HCT116 (cell line): ENCODE measurements around the gene CTNND1. TPM values are rescaled to one million over a fixed set of nuclear protein-coding genes. Genes with fewer than 3 reads are reported as not detected.
A peak's percentile ranks its signal among the peaks of the same experiment; 100 is the strongest.

Source experiments
- ATAC-seq: fragments of 200-7000 bp; cut with Tn5 transposase; 2 replicates; pipeline ENCODE4 v1.9.1; 2020; ENCODE audit warnings: mild to moderate bottlenecking, moderate library complexity
- BruUV-seq: library from RNA; stranded (reverse); fragments of 400-500 nt; replicated peaks from 2 replicates; lab custom pipeline; 2021; lab: Mats Ljungman, UMichigan
- CTCF ChIA-PET: fragments of 300-600 bp; sonication (Branson Sonifier 250); formaldehyde crosslinking; loops from one replicate; lab custom pipeline; 2021; ENCODE audit warnings: antibody characterized with exemption; lab: Charles Lee
- POLR2A ChIA-PET: fragments of 300-600, 350-600 bp; sonication (Branson Sonifier 250); formaldehyde crosslinking; loops from one replicate; lab custom pipeline; 2021; ENCODE audit warnings: antibody characterized with exemption; lab: Charles Lee
- RAD21 ChIA-PET, 2 experiments: fragments of 300-600 bp; sonication (Branson Sonifier 250); formaldehyde crosslinking; loops; one replicate each; lab custom pipeline; 2023; ENCODE audit warnings: low total read pairs in 2 of 2; ENCODE audit not compliant: uncharacterized antibody in 2 of 2, unreplicated experiment in 2 of 2, low non-redundant PET in 1 of 2; lab: Charles Lee
- DNase-seq: peaks from one replicate; pipeline ENCODE4 v3.0.0-alpha.2; 2010; ENCODE audit warnings: low read depth, low spot score
- H2AFZ ChIP-seq: fragments of 200-600 bp; shearing (Covaris generic), sonication (generic); 2 replicates; pipeline ENCODE4 v1.6.1; 2017; ENCODE audit warnings: low read depth, mixed run types, mixed read lengths, antibody characterized with exemption, low read length; ENCODE audit not compliant: poor library complexity, severe bottlenecking
- H3K27ac ChIP-seq: 2 replicates; pipeline ENCODE4 v1.5.1; 2012; ENCODE audit warnings: low read depth, low read length
- H3K27me3 ChIP-seq: fragments of 200-600 bp; sonication (generic); 2 replicates; pipeline ENCODE4 v1.6.1; 2016; ENCODE audit warnings: mixed run types, low read length, mixed read lengths; ENCODE audit not compliant: insufficient read depth
- H3K36me3 ChIP-seq, 2 experiments: fragments of 200-500 bp in 1 of 2; fragments of 200-600 bp in 1 of 2; sonication (Bioruptor generic) in 1 of 2; sonication (generic) in 1 of 2; 2 replicates each; pipeline versions ENCODE4 v1.5.1 to v1.6.1; 2014 to 2016; ENCODE audit warnings: low read length in 2 of 2, inconsistent platforms in 1 of 2, mixed read lengths in 1 of 2, mixed run types in 1 of 2; ENCODE audit not compliant: insufficient read depth in 2 of 2, control insufficient read depth in 1 of 2
- H3K4me1 ChIP-seq, 2 experiments: fragments of 200-600 bp in 1 of 2; sonication (generic) in 1 of 2; 2 replicates each; pipeline versions ENCODE4 v1.5.1 to v1.6.1; 2012 to 2017; ENCODE audit warnings: low read length in 2 of 2, inconsistent platforms in 1 of 2, mild to moderate bottlenecking in 1 of 2, mixed read lengths in 1 of 2, mixed run types in 1 of 2, moderate library complexity in 1 of 2; ENCODE audit not compliant: insufficient read depth in 2 of 2, control insufficient read depth in 1 of 2
- H3K4me2 ChIP-seq: fragments of 200-600 bp; sonication (generic); 2 replicates; pipeline ENCODE4 v1.6.1; 2017; ENCODE audit warnings: mixed run types, low read length, mixed read lengths
- H3K4me3 ChIP-seq, 2 experiments: fragments of 200-600 bp in 1 of 2; sonication (generic) in 1 of 2; replicated peaks in 1 of 2; 2 replicates each; pipeline ENCODE4 v1.5.1; 2011 to 2016; ENCODE audit warnings: low read length in 2 of 2, control low read depth in 1 of 2, low read depth in 1 of 2, mild to moderate bottlenecking in 1 of 2, mixed read lengths in 1 of 2, mixed run types in 1 of 2
- H3K79me2 ChIP-seq: fragments of 200-600 bp; sonication (generic); 2 replicates; pipeline ENCODE4 v1.6.1; 2017; ENCODE audit warnings: mild to moderate bottlenecking, mixed run types, low read length, moderate library complexity, mixed read lengths; ENCODE audit not compliant: insufficient read depth
- H3K9ac ChIP-seq: fragments of 200-600 bp; sonication (generic); 2 replicates; pipeline ENCODE4 v1.6.1; 2016; ENCODE audit warnings: low read length, mixed read lengths
- H3K9me2 ChIP-seq: fragments of 200-600 bp; sonication (generic), shearing (Covaris generic); 2 replicates; pipeline ENCODE4 v1.6.1; 2017; ENCODE audit warnings: mixed run types, mild to moderate bottlenecking, moderate library complexity; ENCODE audit not compliant: insufficient read depth
- H3K9me3 ChIP-seq, 2 experiments: fragments of 200-500 bp in 1 of 2; fragments of 200-600 bp in 1 of 2; sonication (Bioruptor generic) in 1 of 2; sonication (generic) in 1 of 2; 2 replicates each; pipeline ENCODE4 v1.6.1; 2014 to 2017; ENCODE audit warnings: low read length in 2 of 2, mixed read lengths in 2 of 2, inconsistent platforms in 1 of 2, low read depth in 1 of 2, mild to moderate bottlenecking in 1 of 2, mixed run types in 1 of 2, moderate library complexity in 1 of 2; ENCODE audit not compliant: control insufficient read depth in 1 of 2, insufficient read depth in 1 of 2
- H4K20me1 ChIP-seq: fragments of 200-600 bp; sonication (generic), shearing (Covaris generic); 2 replicates; pipeline ENCODE4 v1.6.1; 2017; ENCODE audit warnings: mixed run types, mild to moderate bottlenecking, moderate library complexity; ENCODE audit not compliant: insufficient read depth
- CBX3 ChIP-seq: IDR thresholded peaks from 2 replicates; pipeline ENCODE4 v1.6.1; 2012; ENCODE audit warnings: low read depth
- CEBPB ChIP-seq: IDR thresholded peaks from 2 replicates; pipeline ENCODE4 v1.6.1; 2012; ENCODE audit warnings: low read depth
- EGR1 ChIP-seq: IDR thresholded peaks from 2 replicates; pipeline ENCODE4 v1.6.1; 2012; ENCODE audit warnings: low read depth
- ELF1 ChIP-seq: IDR thresholded peaks from 2 replicates; pipeline ENCODE4 v1.6.1; 2012; ENCODE audit warnings: low read depth, borderline replicate concordance
- EZH2 ChIP-seq: fragments of 200-600 bp; sonication (generic); IDR thresholded peaks from 2 replicates; pipeline ENCODE4 v1.6.1; 2017; ENCODE audit warnings: antibody characterized with exemption, mixed run types
- EZH2phosphoT487 ChIP-seq: fragments of 200-600 bp; IDR thresholded peaks from 2 replicates; pipeline ENCODE4 v1.6.1; 2018; ENCODE audit warnings: antibody characterized with exemption, borderline replicate concordance
- JUND ChIP-seq: IDR thresholded peaks from 2 replicates; pipeline ENCODE4 v1.6.1; 2012
- POLR2A ChIP-seq: IDR thresholded peaks from 2 replicates; pipeline ENCODE4 v1.7.0; 2011; ENCODE audit warnings: borderline replicate concordance; ENCODE audit not compliant: insufficient read depth, insufficient read length; ENCODE audit errors: extremely low read depth
- POLR2AphosphoS5 ChIP-seq: IDR thresholded peaks from 2 replicates; pipeline ENCODE4 v1.6.1; 2011; ENCODE audit warnings: mild to moderate bottlenecking, low read depth, low read length, moderate library complexity
- RAD21 ChIP-seq: IDR thresholded peaks from 2 replicates; pipeline ENCODE4 v1.6.1; 2012; ENCODE audit warnings: low read depth, mild to moderate bottlenecking
- SIN3A ChIP-seq: IDR thresholded peaks from 2 replicates; pipeline ENCODE4 v1.6.1; 2012; ENCODE audit warnings: low read depth
- SRF ChIP-seq: IDR thresholded peaks from 2 replicates; pipeline ENCODE4 v1.6.1; 2012; ENCODE audit warnings: low read depth
- TCF7L2 ChIP-seq: IDR thresholded peaks from 2 replicates; pipeline ENCODE4 v1.7.0; 2011; ENCODE audit warnings: borderline replicate concordance, inconsistent platforms; ENCODE audit not compliant: insufficient read depth, insufficient read length; ENCODE audit errors: extremely low read depth
- YY1 ChIP-seq: IDR thresholded peaks from 2 replicates; pipeline ENCODE4 v1.6.1; 2011; ENCODE audit warnings: low read length, low read depth, moderate library complexity, mild to moderate bottlenecking; ENCODE audit not compliant: insufficient replicate concordance; ENCODE audit errors: extremely low read depth
- ZFX ChIP-seq: fragments of 450-650 bp; IDR thresholded peaks from 2 replicates; pipeline ENCODE4 v1.6.1; 2017
- intact Hi-C: fragments of 100-400 bp; cut with micrococcal nuclease; formaldehyde crosslinking; loops from 2 replicates; pipeline ENCODE4 v1.10.0; 2022
- total RNA-seq: library from RNA; stranded (reverse); gene quantifications from one replicate; pipeline ENCODE4 v1.2.1, GENCODE V29; 2021; ENCODE audit not compliant: unreplicated experiment
- TF ChIP-seq, protein P1 (sequence below): IDR thresholded peaks from 2 replicates; pipeline ENCODE4 v1.6.1; 2011; ENCODE audit warnings: mild to moderate bottlenecking, low read length, moderate library complexity; ENCODE audit not compliant: insufficient replicate concordance; ENCODE audit errors: extremely low read depth
- TF ChIP-seq, protein P2 (sequence below): IDR thresholded peaks from 2 replicates; pipeline ENCODE4 v1.6.1; 2012
- TF ChIP-seq, protein P3 (sequence below): IDR thresholded peaks from 2 replicates; pipeline ENCODE4 v1.6.1; 2012; ENCODE audit warnings: low read depth
- TF ChIP-seq, protein P4 (sequence below), 3 experiments: fragments of 200-600 bp in 1 of 3; sonication (generic) in 1 of 3; IDR thresholded peaks in 2 of 3; conservative IDR thresholded peaks in 1 of 3; 2 replicates each; pipeline ENCODE4 v1.5.1; 2012 to 2017; ENCODE audit warnings: low read depth in 2 of 3, low read length in 2 of 3, antibody characterized with exemption in 1 of 3, borderline replicate concordance in 1 of 3, control low read depth in 1 of 3, mild to moderate bottlenecking in 1 of 3, mixed read lengths in 1 of 3, mixed run types in 1 of 3, moderate library complexity in 1 of 3; ENCODE audit not compliant: insufficient read depth in 1 of 3
- TF ChIP-seq, protein P5 (sequence below): IDR thresholded peaks from 2 replicates; pipeline ENCODE4 v1.6.1; 2012

CTNND1 gene
- total RNA-seq, 1 experiment from 2014 or later = 157 TPM

DNA sequence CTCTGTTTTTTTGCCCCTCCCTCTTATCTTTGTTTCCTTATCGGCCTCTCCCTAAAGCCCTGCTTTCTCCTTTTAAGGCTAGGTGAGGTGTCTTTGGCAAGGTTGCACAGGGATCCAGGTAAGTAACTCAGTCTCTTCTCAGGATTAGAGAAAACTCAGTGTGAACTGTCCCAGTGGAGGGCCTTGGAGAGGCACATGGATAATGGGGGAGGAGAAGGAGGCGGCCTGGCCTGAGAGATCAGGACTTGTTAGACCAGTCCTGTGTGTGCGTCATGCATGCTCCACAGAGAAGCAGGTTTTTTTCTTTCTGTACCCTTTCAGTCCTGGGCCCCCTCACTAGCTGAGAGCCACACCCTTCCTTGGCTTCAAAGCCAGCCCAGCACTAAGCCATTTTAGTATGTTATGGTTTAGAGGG, 19.9 kb downstream of the CTNND1 start:
- DNase-seq (peak; percentile 93), ATAC-seq (peak; percentile 72)
- Histone ChIP-seq H3K79me2 (peaks cover 100% of the 10 kb centered on the region), H3K9me3 (no peaks in the 10 kb centered on the region), H3K4me1 (peaks cover 82 to 100% of the 10 kb centered on the region in 2 experiments), H3K27ac (peak overlapping the region; percentile 89), H2AFZ (no peak overlapping the region), H3K9ac (peak overlapping the region; percentile 69), H3K4me2 (peak overlapping the region; percentile 72), H3K27me3 (no peaks in the 10 kb centered on the region), H3K9me2 (no peaks in the 10 kb centered on the region), H4K20me1 (no peaks in the 10 kb centered on the region; the same call in 1 of the 2 replicates), H3K36me3 (no peaks in the 10 kb centered on the region), H3K4me3 (peak overlapping the region; percentile 15 to 47)
- POLR2A ChIA-PET = interaction anchor here (0.7 to 2.5 kb wide), 4 partner anchors 13 to 75 kb away, joined by 3 to 14 read pairs (median 4); partner anchors contain the start of gene CTNND1
- intact Hi-C loops = loop anchor here (1.0 kb wide), 1 partner anchor 18 kb away; no protein-coding TSS in a partner anchor
- BruUV-seq = no TSS peak
- RAD21 ChIA-PET = no interaction called here
- CTCF ChIA-PET = interaction anchor here (1.3 kb wide), 1 partner anchor 19 kb away, joined by 4 read pairs; no protein-coding TSS in a partner anchor
- TF ChIP-seq SRF (peak; percentile 98), POLR2A (no peak), ZFX (0 out of 2 replicates have a peak, but pooled peaks have one; percentile 10), EGR1 (peak; percentile 50; the same call in 1 of the 2 replicates), TCF7L2 (no peak), RAD21 (peak; percentile 56), EZH2phosphoT487 (no peak), JUND (peak; percentile 92), YY1 (peak; percentile 73), CBX3 (peak; percentile 97), ELF1 (no peak; the same call in 1 of the 2 replicates), CEBPB (peak; percentile 77), POLR2AphosphoS5 (peak; percentile 77), SIN3A (peak; percentile 93), EZH2 (no peak)
- TF ChIP-seq, protein P1, sequence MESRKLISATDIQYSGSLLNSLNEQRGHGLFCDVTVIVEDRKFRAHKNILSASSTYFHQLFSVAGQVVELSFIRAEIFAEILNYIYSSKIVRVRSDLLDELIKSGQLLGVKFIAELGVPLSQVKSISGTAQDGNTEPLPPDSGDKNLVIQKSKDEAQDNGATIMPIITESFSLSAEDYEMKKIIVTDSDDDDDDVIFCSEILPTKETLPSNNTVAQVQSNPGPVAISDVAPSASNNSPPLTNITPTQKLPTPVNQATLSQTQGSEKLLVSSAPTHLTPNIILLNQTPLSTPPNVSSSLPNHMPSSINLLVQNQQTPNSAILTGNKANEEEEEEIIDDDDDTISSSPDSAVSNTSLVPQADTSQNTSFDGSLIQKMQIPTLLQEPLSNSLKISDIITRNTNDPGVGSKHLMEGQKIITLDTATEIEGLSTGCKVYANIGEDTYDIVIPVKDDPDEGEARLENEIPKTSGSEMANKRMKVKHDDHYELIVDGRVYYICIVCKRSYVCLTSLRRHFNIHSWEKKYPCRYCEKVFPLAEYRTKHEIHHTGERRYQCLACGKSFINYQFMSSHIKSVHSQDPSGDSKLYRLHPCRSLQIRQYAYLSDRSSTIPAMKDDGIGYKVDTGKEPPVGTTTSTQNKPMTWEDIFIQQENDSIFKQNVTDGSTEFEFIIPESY = peak; percentile 43
- TF ChIP-seq, protein P2, sequence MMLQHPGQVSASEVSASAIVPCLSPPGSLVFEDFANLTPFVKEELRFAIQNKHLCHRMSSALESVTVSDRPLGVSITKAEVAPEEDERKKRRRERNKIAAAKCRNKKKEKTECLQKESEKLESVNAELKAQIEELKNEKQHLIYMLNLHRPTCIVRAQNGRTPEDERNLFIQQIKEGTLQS = no peak
- TF ChIP-seq, protein P3, sequence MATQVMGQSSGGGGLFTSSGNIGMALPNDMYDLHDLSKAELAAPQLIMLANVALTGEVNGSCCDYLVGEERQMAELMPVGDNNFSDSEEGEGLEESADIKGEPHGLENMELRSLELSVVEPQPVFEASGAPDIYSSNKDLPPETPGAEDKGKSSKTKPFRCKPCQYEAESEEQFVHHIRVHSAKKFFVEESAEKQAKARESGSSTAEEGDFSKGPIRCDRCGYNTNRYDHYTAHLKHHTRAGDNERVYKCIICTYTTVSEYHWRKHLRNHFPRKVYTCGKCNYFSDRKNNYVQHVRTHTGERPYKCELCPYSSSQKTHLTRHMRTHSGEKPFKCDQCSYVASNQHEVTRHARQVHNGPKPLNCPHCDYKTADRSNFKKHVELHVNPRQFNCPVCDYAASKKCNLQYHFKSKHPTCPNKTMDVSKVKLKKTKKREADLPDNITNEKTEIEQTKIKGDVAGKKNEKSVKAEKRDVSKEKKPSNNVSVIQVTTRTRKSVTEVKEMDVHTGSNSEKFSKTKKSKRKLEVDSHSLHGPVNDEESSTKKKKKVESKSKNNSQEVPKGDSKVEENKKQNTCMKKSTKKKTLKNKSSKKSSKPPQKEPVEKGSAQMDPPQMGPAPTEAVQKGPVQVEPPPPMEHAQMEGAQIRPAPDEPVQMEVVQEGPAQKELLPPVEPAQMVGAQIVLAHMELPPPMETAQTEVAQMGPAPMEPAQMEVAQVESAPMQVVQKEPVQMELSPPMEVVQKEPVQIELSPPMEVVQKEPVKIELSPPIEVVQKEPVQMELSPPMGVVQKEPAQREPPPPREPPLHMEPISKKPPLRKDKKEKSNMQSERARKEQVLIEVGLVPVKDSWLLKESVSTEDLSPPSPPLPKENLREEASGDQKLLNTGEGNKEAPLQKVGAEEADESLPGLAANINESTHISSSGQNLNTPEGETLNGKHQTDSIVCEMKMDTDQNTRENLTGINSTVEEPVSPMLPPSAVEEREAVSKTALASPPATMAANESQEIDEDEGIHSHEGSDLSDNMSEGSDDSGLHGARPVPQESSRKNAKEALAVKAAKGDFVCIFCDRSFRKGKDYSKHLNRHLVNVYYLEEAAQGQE = no peak
- TF ChIP-seq, protein P4, sequence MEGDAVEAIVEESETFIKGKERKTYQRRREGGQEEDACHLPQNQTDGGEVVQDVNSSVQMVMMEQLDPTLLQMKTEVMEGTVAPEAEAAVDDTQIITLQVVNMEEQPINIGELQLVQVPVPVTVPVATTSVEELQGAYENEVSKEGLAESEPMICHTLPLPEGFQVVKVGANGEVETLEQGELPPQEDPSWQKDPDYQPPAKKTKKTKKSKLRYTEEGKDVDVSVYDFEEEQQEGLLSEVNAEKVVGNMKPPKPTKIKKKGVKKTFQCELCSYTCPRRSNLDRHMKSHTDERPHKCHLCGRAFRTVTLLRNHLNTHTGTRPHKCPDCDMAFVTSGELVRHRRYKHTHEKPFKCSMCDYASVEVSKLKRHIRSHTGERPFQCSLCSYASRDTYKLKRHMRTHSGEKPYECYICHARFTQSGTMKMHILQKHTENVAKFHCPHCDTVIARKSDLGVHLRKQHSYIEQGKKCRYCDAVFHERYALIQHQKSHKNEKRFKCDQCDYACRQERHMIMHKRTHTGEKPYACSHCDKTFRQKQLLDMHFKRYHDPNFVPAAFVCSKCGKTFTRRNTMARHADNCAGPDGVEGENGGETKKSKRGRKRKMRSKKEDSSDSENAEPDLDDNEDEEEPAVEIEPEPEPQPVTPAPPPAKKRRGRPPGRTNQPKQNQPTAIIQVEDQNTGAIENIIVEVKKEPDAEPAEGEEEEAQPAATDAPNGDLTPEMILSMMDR (IDR thresholded peaks at IDR 0.05 in 2 of 3, conservative IDR thresholded peaks at IDR 0.05 in 1 of 3; ENCODE audit: borderline replicate concordance in 1 of 3, insufficient read depth in 1 of 3, low read depth in 2 of 3, low read length in 2 of 3) = no peak
- TF ChIP-seq, protein P5, sequence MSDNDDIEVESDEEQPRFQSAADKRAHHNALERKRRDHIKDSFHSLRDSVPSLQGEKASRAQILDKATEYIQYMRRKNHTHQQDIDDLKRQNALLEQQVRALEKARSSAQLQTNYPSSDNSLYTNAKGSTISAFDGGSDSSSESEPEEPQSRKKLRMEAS = peak; percentile 98
